ENCODE results near the gene TBC1D1.
"Not testable (repeated sequence)": the region's sequence is repeated elsewhere in the genome, so short reads cannot be mapped to it uniquely, and the experiment has no call there.

Gene TBC1D1

GRCh38 chr4:38015886-38016515 is 125.1 kb downstream of the TBC1D1 start:
- DNase-seq, result no peak

GRCh38 chr4:38016698-38017097 is 125.8 kb downstream of the TBC1D1 start:
- DNase-seq, result no peak

- DNase-seq, result peak in 1 of 2 donors; percentile 11
Observed at GRCh38 chr4:38017609-38018008, 126.7 kb downstream of the TBC1D1 start.

- no peak for DNase-seq
Observed at GRCh38 chr4:38020386-38020785, 129.5 kb downstream of the TBC1D1 start.

GRCh38 chr4:38020961-38021360 is 130.1 kb downstream of the TBC1D1 start:
- not testable (repeated sequence) for DNase-seq

- no peak for DNase-seq
Observed at GRCh38 chr4:38021751-38022150, 130.9 kb downstream of the TBC1D1 start.

- peak; percentile 51 to 93 for DNase-seq
Observed at GRCh38 chr4:38023347-38024205, 132.7 kb downstream of the TBC1D1 start.

GRCh38 chr4:38024206-38024509 is 133.3 kb downstream of the TBC1D1 start:
- DNase-seq, result no peak

GRCh38 chr4:38025665-38026064 is 134.8 kb downstream of the TBC1D1 start:
- no peak for DNase-seq

GRCh38 chr4:38026158-38026740 is 135.4 kb downstream of the TBC1D1 start:
- no peak for DNase-seq

GRCh38 chr4:38030023-38030422 is 139.1 kb downstream of the TBC1D1 start:
- DNase-seq, result no peak

GRCh38 chr4:38034986-38035882 is 144.3 kb downstream of the TBC1D1 start:
- DNase-seq, result peak; percentile 46 to 70

GRCh38 chr4:38036548-38036947 is 145.7 kb downstream of the TBC1D1 start:
- no peak for DNase-seq

- DNase-seq, result no peak
Observed at GRCh38 chr4:38037612-38038011, 146.7 kb downstream of the TBC1D1 start.

GRCh38 chr4:38040619-38041018 is 149.7 kb downstream of the TBC1D1 start:
- DNase-seq, result no peak

- no peak for DNase-seq
Observed at GRCh38 chr4:38044060-38044459, 153.2 kb downstream of the TBC1D1 start.

GRCh38 chr4:38045289-38045988 is 154.6 kb downstream of the TBC1D1 start:
- DNase-seq, result no peak

GRCh38 chr4:38046727-38047489 is 156.0 kb downstream of the TBC1D1 start:
- DNase-seq, result no peak

- DNase-seq, result no peak
Observed at GRCh38 chr4:38049545-38050170, 158.8 kb downstream of the TBC1D1 start.

- no peak for DNase-seq
Observed at GRCh38 chr4:38050560-38051350, 159.9 kb downstream of the TBC1D1 start.

Data from inflammatory macrophage (primary cell).